Motor neuron (in vitro differentiated cells): ENCODE results near the gene ERCC5. TPM values are rescaled to one million over a fixed set of nuclear protein-coding genes. Genes with fewer than 3 reads are reported as not detected.

Experiments
- ATAC-seq, 8 experiments: fragments of 200-7000 bp; cut with Tn5 transposase; replicated peaks in 6 of 8; 2 replicates each; pipeline ENCODE4 v1.8.0; 2021; ENCODE audit warnings: mild to moderate bottlenecking in 8 of 8, moderate library complexity in 8 of 8
- H3K27ac ChIP-seq, 2 donors: fragments of 250-450 bp; sonication (Bioruptor Pico); 2 replicates each; pipeline ENCODE4 v1.9.0; 2021; ENCODE audit warnings: antibody characterized with exemption in 2 of 2, mild to moderate bottlenecking in 2 of 2, moderate library complexity in 1 of 2
- H3K4me1 ChIP-seq, 2 donors: fragments of 250-450 bp; sonication (Bioruptor Pico); replicated peaks in 1 of 2; 2 replicates each; pipeline ENCODE4 v1.6.1; 2021; ENCODE audit warnings: antibody characterized with exemption in 2 of 2, mild to moderate bottlenecking in 2 of 2, moderate library complexity in 1 of 2
- H3K4me3 ChIP-seq, 5 donors: fragments of 250-450 bp; sonication (Bioruptor Pico); 2 replicates each; pipeline ENCODE4 v1.9.0; 2021; ENCODE audit warnings: antibody characterized with exemption in 5 of 5, mild to moderate bottlenecking in 5 of 5, moderate library complexity in 4 of 5
- WGBS, 10 experiments: fragments of 450-650 bp; shearing (Covaris generic); methylation state at CpG; one replicate each; pipeline ENCODE4 v1.0.0; 2022; 5-methylcytosine and 5-hydroxymethylcytosine counted together
- in situ Hi-C, 9 experiments: fragments of 400-800 bp; cut with MboI; loops; one replicate each; pipeline ENCODE4 v1.15.0; 2021; ENCODE audit warnings: low sequenced_read_pairs in 9 of 9, low pct_unique_long_range_greater_than_20kb in 2 of 9; ENCODE audit not compliant: unreplicated experiment in 9 of 9
- total RNA-seq, 8 experiments: library from RNA; unstranded; fragments of 300-600 nt; gene quantifications; 2 replicates each; pipeline versions ENCODE4 v1.2.3 to v1.2.4, GENCODE V29; 2022

The ERCC5 gene
- total RNA-seq, 8 experiments from 2014 or later, result 40.2 to 83.3 (median 57.7) TPM

DNA sequence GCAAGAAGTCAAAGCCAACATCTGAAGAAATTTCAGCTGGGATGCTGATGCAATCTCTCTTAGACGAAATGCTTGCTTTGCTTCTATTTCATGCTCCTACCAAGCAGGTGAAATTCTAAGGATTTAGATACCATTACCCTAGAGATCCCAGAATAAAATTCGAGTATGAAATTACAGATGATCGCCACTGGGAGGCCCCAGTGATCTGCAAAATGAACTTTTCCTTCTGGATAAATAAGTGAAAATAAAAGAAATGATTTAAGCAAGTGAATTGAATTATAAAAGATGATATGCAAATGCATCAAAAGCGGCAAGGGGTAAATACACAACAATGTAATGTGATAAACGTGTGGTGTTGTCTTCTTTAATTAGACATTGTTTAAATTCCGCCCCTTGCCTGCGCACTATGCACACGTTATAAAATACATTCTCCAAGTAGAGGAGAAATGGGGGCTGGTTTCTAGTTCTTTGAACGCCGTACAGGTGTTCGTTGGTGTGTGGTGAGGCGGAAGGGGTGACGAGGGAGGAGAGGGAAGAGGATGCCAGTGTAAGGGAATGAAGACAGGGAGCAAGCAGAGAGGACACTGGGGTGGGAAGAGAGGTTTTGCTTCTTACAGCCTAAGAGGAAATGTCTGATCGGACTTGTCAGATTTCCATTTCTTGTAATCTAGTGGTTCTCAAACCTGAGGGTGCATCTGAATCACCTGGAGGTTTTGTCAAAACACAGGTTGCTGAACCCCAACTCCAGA lies 58.0 kb downstream of the ERCC5 start:
- WGBS, 10 experiments, result 3 to 74% (median 46%) methylated on average over 1 to 14 of the region's 14 CpGs
- no peak overlapping the region for H3K27ac ChIP-seq
- peaks cover 0 to 9% of the 10 kb centered on the region in 2 donors for H3K4me1 ChIP-seq
- H3K4me3 ChIP-seq, result no peak overlapping the region
- ATAC-seq, result peak in 1 of 8 experiments; percentile 30
- in situ Hi-C loops, result loop anchor here in 1 of 9 experiments (25.0 kb wide), 1 partner anchor 233 kb away; no protein-coding TSS in a partner anchor

DNA sequence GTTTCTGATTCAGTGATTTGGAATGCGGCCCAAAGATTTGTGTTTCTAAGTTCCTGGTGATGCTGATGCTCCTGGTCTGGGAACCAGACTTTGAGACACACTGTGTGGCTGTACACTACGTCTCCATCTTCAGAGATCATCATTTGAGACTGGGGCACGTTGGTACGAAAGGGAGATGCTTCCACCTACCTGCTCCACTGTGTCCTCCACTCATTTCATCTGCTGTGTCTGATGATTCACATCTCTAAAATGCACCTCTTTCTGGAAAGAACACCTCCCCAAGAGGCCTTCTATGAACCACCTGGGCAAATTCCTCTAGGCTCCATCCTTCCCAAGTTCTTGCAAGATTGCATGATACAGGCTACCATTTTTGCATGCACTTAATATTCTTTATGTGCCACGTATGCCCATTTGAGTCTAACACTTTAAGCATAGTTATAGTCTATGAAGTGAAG lies 58.6 kb downstream of the ERCC5 start:
- WGBS, 10 experiments, result 0 to 93% (median 77%) methylated on average over 1 to 3 of the region's 5 CpGs; no CpG with 5 or more reads in 4 of the 10 experiments
- in situ Hi-C loops, result loop anchor here in 1 of 9 experiments (25.0 kb wide), 1 partner anchor 233 kb away; no protein-coding TSS in a partner anchor
- H3K4me1 ChIP-seq, result peaks cover 0 to 9% of the 10 kb centered on the region in 2 donors
- ATAC-seq, result no peak
- H3K27ac ChIP-seq, result no peak overlapping the region
- H3K4me3 ChIP-seq, result no peak overlapping the region

DNA sequence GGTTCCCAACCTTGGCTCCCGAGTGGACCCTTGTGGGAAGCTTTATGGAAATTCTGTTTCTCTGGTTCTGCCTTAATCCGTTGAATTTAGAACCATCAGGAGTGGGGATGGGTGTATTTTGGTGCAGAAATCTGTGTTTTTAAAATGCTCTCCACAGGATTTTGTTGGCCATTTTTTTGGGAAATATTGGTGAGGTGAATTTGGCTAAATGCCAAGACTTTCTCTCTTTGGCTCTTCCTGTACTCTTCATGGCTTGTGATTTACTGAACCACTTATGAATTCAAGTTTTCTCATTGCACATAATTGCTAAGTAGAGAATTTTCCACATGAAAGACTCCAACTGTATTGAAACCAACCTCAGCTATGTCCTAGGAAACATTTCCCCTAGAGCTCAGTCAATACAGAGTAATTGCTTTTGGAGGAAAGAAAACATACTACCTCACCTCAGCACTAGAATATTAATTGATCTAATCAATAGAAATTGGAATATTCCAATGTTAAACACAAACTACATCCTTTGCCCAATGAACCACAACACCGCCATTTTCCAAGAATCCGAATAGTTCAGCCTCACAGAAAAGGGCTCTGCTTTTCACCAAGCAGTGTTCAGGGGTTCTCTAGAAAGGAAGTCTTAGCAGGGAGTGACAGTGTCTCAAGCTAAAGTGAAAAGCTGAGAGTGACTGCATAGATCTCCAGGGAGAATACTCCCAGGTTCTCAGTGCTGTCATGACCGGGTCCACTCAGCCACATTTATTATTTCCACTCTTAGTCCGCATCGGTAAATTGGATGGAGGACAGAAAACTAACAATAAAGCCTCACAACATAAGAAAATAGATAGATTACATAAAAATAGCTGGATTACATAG lies 60.3 kb downstream of the ERCC5 start:
- in situ Hi-C loops, result loop anchor here in 1 of 9 experiments (25.0 kb wide), 1 partner anchor 231 kb away; no protein-coding TSS in a partner anchor
- WGBS, 10 experiments, result 71 to 96% (median 90%) methylated on average over 2 to 7 of the region's 7 CpGs; no CpG with 5 or more reads in 1 of the 10 experiments
- ATAC-seq, result peak in 4 of 8 experiments; percentile 33 to 52 (median 50)
- Histone ChIP-seq H3K4me1 (peaks cover 0 to 9% of the 10 kb centered on the region in 2 donors), H3K4me3 (no peak overlapping the region), H3K27ac (no peak overlapping the region)

DNA sequence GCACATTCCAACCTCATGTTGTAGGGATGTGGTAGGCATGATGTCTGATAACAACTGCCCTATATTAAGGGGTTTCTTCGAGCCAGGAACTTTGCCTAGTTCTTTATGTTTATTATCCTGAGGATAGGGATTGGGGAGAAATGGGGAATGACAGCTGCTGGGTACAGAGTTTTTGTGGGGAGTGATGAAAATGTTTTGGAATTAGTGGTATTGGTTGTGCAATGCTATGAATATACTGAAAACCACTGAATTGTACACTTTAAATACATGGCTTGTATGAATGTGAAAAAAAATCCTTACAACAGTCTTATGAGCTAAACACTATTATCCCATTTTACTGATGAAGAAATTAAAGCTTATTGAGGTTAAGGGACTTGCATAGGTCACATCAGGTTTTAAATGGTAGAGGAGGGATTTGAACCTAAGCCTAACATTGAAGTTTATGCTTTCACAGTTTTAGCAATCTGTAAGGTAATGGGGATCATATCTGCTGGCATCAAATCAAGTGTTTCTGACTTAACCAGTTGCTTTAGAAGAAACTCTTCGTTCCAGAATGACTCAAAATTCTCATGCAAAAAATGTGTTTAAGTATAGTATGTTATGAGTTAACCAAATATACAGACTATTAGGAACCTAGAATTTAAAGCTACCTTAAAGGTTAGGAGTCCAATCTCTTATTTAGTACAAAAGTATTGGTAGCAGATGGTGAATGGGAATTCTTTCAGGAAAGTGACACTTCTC lies 61.4 kb downstream of the ERCC5 start:
- no peak for ATAC-seq
- Histone ChIP-seq H3K4me3 (no peak overlapping the region), H3K27ac (no peak overlapping the region), H3K4me1 (peaks cover 0 to 9% of the 10 kb centered on the region in 2 donors)
- in situ Hi-C loops, result loop anchor here in 1 of 9 experiments (25.0 kb wide), 1 partner anchor 230 kb away; no protein-coding TSS in a partner anchor
- 0 to 87% (median 58%) methylated on average over 1 to 2 of the region's 2 CpGs; no CpG with 5 or more reads in 5 of the 10 experiments for WGBS, 10 experiments

DNA sequence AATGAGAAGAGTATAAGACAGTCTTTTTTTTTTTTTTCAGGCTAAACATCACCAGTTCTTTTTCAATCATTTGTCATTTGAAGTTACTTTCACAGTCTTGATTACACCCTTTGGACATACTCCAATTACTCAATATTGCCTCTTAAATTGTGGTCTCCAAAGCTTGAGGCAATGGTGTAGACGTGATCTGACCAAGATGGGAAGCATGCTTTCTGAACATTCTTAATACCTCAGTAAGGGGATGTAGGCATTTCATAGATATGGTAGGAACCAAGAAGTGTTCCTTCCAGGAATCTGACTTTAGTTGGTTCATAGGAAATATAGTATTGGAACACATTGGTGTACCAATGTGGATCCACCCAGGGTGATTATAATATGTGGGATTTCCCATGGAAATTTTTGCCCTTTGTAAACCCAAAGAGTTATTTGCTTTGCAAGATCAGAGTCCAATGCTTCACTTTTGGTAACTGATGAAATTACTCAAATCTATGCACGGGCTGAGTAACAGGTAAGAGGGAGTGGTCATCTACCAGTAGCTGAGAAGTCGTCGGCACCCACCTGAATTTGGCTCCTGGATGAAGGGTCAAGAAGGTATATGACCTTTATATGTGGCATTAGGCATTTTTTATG lies 62.2 kb downstream of the ERCC5 start:
- Histone ChIP-seq H3K27ac (no peak overlapping the region), H3K4me3 (no peak overlapping the region), H3K4me1 (peaks cover 0 to 9% of the 10 kb centered on the region in 2 donors)
- no peak for ATAC-seq
- in situ Hi-C loops, result loop anchor here in 1 of 9 experiments (25.0 kb wide), 1 partner anchor 229 kb away; no protein-coding TSS in a partner anchor
- WGBS, 10 experiments, result 12 to 100% (median 92%) methylated on average over 1 to 4 of the region's 4 CpGs; no CpG with 5 or more reads in 2 of the 10 experiments

DNA sequence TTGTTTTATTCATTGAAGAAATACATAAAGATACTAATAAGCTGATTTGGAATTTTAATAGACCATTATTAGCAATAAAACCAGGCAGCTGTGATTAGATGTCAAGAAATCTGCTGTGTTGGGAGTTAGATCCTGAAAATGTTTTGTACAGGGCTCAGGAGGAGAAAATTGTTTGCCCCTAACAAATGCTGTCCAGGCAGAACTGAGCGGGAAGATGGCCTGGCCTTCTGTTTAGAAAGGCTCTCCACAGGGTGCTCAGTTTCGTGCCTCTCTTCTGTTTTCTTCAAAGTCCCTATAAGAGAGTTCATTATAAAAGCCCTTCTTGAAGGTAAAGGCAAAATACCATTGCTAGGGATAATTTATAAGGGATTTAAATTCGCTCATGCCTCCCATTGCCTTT lies 64.1 kb downstream of the ERCC5 start:
- no peak overlapping the region for H3K4me3 ChIP-seq
- no peak overlapping the region for H3K27ac ChIP-seq
- in situ Hi-C loops, result loop anchor here in 1 of 9 experiments (25.0 kb wide), 1 partner anchor 227 kb away; no protein-coding TSS in a partner anchor
- no peak for ATAC-seq
- H3K4me1 ChIP-seq, result peaks cover 6 to 24% of the 10 kb centered on the region in 2 donors
- WGBS, 10 experiments, result 0 to 100% (median 64%) methylated on average over 1 to 3 of the region's 3 CpGs; no CpG with 5 or more reads in 1 of the 10 experiments

DNA sequence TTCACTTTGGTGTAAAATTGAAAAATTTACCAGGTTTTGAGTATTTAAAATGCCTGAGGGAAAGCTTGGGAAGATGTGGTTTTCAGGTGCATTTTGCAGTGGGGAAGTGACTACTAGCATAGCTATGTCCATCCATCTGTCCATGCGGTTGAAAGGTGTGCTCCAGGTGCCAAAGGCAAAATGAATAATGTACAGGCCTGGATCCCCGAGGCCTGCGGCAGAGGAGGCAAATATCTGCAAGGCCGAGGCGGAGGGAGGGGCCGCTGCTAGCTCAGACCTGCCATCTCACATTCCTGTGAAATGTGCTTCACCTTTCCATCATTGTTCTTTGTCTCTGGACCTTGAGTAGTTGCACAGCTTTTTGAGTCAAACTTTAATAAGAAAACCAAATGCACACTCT lies 65.5 kb downstream of the ERCC5 start:
- H3K27ac ChIP-seq, result no peak overlapping the region
- 50 to 100% (median 86%) methylated on average over 1 to 6 of the region's 6 CpGs; no CpG with 5 or more reads in 3 of the 10 experiments for WGBS, 10 experiments
- no peak for ATAC-seq

DNA sequence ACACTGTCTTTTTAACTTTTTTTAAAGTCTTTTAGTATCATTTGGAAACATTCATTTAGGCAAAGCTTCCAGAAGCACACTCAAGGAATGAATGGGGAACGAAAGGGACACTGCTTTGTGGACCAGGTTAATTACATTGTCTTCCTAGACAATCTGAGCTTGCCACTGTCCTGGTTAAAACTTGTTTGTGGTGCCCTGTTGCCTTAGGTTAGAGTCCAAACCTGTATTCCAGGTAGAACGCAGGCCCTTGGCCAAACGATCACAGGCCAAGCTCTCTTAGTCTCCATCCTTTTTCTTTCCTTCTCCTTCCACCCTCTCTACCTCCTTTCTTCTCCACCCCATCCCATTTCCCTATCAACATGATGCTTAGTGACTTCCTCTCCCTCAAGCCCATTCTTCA lies 66.8 kb downstream of the ERCC5 start:
- in situ Hi-C loops, result loop anchor here in 1 of 9 experiments (25.0 kb wide), 1 partner anchor 225 kb away; no protein-coding TSS in a partner anchor
- ATAC-seq, result no peak
- WGBS, 10 experiments, result 6 to 100% (median 91%) methylated on average over 1 to 3 of the region's 3 CpGs; no CpG with 5 or more reads in 1 of the 10 experiments

More for the DNA sequence above, 65.5 kb downstream of the ERCC5 start:
- in situ Hi-C loops, result loop anchor here in 1 of 9 experiments (25.0 kb wide), 1 partner anchor 226 kb away; no protein-coding TSS in a partner anchor
- Histone ChIP-seq H3K4me1 (peaks cover 9 to 30% of the 10 kb centered on the region in 2 donors), H3K4me3 (no peak overlapping the region)

DNA sequence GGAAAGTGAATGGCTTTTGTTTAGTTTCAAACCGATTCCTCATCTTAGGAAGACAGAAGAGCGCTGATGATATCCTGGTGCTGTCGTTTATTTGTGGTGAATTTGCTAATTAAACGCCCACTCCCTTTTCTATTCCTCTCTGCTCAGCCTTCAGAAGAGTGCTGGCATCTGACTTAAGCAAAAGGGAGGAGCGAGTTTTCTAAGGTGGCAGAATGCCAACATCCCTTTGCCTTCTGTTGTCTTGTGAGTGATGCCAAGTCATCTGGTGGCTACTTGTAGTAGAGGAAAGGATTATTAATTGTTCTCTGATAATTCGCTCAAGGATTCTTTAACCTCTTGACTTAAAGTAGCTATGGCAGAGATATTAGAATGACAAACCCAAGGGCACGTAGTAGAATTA lies 68.1 kb downstream of the ERCC5 start:
- no peak overlapping the region for H3K4me3 ChIP-seq
- ATAC-seq, result peak in 4 of 8 experiments; percentile 23 to 83 (median 69)
- H3K27ac ChIP-seq, result peak overlapping the region; percentile 27 to 58
- H3K4me1 ChIP-seq, result peaks cover 9 to 26% of the 10 kb centered on the region in 2 donors
- in situ Hi-C loops, result loop anchor here in 1 of 9 experiments (25.0 kb wide), 1 partner anchor 223 kb away; no protein-coding TSS in a partner anchor
- WGBS, 10 experiments, result 0 to 91% (median 70%) methylated on average over 1 to 7 of the region's 7 CpGs; no CpG with 5 or more reads in 1 of the 10 experiments

More for the DNA sequence above, 66.8 kb downstream of the ERCC5 start:
- H3K27ac ChIP-seq, result no peak overlapping the region
- no peak overlapping the region for H3K4me3 ChIP-seq
- H3K4me1 ChIP-seq, result peaks cover 9 to 26% of the 10 kb centered on the region in 2 donors

DNA sequence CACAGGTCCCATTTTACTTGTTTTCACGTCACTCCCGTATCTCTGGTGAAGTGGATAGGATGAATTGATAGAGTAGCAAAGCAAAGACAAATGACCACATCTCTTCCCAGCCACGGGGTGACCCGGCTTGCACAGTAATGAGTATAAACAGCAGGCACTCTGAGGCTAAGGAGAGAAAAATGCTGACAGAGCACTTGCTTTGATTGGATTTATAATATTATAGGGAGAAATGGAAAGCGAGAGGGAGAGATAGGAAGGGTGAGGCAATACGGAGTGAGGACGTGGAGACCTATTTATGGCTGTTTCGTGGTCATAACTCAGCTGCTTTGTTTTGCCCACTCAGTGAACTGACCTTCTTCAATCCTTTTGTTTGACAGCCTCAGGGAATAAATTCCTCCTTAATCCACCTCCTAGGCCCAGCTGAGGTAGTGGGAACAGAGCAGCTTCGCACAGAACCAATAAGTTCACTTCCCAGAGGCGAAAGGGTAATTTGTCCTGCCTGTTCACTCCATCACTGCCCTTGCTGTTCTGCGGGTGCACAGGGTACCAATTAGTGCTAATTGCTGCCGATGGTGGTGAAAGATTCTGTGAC lies 68.6 kb downstream of the ERCC5 start:
- ATAC-seq, result peak in 6 of 8 experiments; percentile 57 to 93 (median 91)
- H3K4me3 ChIP-seq, result no peak overlapping the region

DNA sequence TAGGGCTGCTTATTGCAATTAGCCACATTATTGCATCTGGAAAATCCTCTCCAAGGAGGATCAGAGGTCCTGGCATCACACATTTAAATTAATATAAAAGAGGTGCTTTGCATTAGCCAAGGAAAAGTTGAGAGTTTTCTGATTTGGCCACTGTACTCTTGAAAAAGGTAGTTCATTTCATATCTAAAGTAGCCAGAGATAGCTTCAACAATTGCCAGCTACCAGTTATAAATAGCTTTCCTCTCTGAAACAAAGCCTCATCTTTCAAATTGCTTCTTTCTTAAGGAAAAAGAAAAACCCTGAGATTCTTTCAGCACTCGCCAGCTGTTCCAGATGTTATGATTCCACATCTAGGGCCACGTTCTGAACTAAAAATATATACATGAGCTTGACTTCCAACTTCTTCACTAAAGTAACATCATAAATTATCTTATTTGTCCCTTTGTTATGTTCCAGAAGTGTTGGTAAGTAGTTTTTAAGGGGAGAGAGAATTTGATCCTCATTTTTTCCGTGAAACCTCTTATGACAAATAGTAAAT lies 69.6 kb downstream of the ERCC5 start:
- H3K4me1 ChIP-seq, result peaks cover 9 to 26% of the 10 kb centered on the region in 2 donors
- H3K27ac ChIP-seq, result no peak overlapping the region
- no peak for ATAC-seq
- in situ Hi-C loops, result loop anchor here in 1 of 9 experiments (25.0 kb wide), 1 partner anchor 222 kb away; no protein-coding TSS in a partner anchor
- 0 to 100% (median 60%) methylated on average over 1 to 3 of the region's 3 CpGs; no CpG with 5 or more reads in 1 of the 10 experiments for WGBS, 10 experiments
- H3K4me3 ChIP-seq, result no peak overlapping the region

More for the DNA sequence above, 68.6 kb downstream of the ERCC5 start:
- Histone ChIP-seq H3K27ac (peak overlapping the region; percentile 27 to 60), H3K4me1 (peaks cover 9 to 26% of the 10 kb centered on the region in 2 donors)
- in situ Hi-C loops, result loop anchor here in 1 of 9 experiments (25.0 kb wide), 1 partner anchor 223 kb away; no protein-coding TSS in a partner anchor
- WGBS, 10 experiments, result 0 to 57% (median 43%) methylated on average over 1 to 10 of the region's 12 CpGs; no CpG with 5 or more reads in 2 of the 10 experiments
